ENCODE measurements around the gene PAWR.
"Not testable (repeated sequence)": the region's sequence is repeated elsewhere in the genome, so short reads cannot be mapped to it uniquely, and the experiment has no call there.

Gene PAWR

DNA sequence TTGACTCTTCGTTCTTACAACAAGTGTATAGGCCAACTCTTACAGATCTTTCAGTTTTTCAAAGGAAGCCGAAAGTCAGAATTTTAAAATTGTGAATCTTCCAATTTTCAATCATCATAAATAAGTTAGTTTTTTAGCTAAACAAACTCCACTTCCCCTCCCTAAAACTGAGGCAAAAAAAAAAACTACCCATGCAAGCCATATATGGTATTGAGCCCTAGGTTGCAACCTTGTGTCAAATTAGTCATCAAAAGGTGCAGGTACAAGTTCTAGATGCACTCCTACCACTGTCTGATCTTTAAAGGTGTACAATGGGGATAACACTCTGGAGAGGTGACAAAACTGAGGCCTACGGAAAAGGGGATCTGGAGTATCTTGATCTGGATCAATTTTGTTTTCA lies 97.9 kb downstream of the PAWR start:
- DNase-seq (ENCODE audit: low read depth in 2 of 2), result no peak

- DNase-seq (ENCODE audit: low read depth in 2 of 2), result no peak
These were observed 98.8 kb downstream of the PAWR start for GRCh38 chr12:79591988-79592387.

DNA sequence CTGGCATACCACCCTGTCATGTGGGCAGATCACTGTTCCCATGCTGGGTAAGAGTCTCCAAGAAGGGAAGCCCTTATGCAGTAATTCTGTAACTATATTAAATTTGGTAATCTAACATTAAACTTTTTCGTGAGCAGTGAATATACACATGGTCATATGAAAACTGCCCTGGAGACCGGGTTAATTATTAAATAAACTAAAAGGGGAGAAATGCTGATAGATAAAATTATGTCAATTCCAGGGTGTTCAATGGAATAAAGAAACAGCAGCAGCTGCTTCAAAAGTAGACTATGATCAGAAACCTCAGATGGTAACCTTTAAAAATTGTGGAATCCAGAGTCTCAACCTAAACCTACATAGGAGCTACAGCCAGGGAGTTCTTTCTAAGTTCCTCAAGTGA lies 100.0 kb downstream of the PAWR start:
- DNase-seq (ENCODE audit: low read depth in 2 of 2), result no peak

- DNase-seq (ENCODE audit: low read depth in 2 of 2), result no peak
These were observed 103.4 kb downstream of the PAWR start for GRCh38 chr12:79587368-79587767.

DNA sequence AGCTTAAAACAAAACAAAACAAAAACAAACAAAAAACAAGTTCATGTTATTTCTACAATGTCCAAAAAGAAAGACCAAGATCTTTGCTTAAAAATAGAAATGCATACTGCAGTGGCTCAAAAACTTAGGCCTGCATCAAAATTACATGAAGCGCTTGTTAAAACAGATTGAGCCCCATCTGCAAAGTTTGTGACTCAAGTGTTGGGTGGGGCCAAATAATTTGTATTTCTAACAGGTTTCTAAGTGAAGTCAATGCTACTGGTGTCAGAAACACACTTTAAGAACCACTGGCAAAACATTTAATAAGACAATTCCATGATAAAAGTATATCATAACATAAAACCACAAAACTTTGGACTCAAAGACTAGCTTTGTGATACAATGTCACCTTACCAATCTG lies 105.6 kb downstream of the PAWR start:
- no peak for DNase-seq (ENCODE audit: low read depth in 2 of 2)

DNA sequence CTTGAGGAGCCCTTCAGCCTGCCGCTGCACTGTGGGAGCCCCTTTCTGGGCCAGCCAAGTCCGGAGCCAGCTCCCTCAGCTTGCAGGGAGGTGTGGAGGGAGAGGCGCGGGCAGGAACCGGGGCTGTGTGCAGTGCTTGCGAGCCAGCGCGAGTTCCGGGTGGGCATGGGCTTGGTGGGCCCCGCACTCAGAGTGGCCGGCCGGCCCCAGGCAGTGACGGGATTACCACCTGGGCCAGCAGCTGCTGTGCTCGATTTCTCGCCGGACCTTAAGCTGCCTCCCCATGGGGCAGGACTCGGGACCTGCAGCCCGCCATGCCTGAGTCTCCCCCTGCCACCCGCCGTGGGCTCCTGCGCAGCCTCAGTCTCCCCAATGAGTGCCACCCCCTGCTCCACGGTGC lies 116.9 kb downstream of the PAWR start:
- DNase-seq (ENCODE audit: low read depth in 2 of 2), result no peak

DNA sequence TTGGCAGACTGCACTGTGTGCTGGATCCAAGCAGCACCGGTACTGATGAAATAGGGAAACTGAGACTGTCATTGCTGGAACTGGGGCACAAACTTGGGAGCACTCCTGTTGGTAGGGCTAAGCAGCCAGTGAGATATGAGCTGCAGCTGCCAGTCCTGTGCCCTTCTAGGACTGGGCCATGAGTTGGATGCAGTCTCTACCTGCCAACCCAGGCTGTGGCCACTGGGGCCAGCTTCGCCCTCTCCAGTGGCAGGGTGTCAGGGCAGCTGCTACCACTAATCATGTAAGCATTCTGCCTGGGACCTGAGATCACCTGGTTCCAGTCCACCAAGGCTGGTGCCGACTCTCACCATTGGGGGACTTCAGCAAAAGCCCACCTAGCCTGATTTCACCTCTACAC lies 121.1 kb downstream of the PAWR start:
- DNase-seq (ENCODE audit: low read depth in 2 of 2), result no peak

DNA sequence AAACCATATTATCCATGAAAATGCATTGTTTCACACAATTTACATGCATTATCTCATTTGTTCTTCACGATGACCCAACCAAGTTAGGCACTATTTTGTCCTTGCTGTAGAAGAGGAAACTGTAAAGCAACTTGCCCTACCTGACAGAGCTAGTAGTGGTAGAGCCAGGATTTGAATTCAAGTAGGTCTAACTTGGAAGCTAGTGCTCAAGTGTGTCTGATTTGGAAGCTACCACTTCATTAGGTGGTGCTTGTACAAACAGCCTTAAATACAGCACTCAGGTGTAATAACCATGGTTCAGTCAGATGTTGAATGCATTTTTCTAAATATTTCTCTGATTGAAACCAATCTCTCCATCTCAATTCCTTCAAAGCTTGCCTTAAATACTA lies 123.6 kb downstream of the PAWR start:
- no peak for DNase-seq (ENCODE audit: low read depth in 2 of 2)

- no peak for DNase-seq (ENCODE audit: low read depth in 2 of 2)
These were observed 124.2 kb downstream of the PAWR start for GRCh38 chr12:79566452-79567174.

DNA sequence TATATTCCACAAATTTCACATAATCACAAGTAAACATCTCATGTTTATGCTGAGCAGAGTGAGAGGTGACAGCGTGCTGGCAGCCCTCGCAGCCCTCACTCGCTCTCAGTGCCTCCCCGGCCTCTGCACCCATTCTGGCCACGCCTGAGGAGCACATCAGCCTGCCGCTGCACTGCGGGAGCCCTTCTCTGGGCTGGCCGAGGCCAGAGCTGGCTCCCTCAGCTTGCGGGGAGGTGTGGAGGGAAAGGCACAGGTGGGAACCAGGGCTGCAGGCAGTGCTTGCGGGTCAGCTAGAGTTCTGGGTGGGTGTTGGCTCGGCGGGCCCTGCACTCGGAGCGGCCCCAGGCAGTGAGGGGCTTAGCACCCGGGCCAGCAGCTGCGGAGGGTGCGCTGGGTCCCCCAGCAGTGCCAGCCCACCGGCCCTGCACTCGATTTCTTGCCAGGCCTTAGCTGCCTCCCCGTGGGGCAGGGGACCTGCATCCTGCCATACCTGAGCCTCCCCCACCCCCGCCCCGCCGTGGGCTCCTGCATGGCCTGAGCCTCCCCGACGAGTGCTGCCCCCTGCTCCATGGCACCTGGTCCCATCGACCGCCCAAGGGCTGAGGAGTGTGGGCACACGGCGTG lies 125.9 kb downstream of the PAWR start:
- DNase-seq (ENCODE audit: low read depth in 2 of 2), result not testable (repeated sequence)

DNA sequence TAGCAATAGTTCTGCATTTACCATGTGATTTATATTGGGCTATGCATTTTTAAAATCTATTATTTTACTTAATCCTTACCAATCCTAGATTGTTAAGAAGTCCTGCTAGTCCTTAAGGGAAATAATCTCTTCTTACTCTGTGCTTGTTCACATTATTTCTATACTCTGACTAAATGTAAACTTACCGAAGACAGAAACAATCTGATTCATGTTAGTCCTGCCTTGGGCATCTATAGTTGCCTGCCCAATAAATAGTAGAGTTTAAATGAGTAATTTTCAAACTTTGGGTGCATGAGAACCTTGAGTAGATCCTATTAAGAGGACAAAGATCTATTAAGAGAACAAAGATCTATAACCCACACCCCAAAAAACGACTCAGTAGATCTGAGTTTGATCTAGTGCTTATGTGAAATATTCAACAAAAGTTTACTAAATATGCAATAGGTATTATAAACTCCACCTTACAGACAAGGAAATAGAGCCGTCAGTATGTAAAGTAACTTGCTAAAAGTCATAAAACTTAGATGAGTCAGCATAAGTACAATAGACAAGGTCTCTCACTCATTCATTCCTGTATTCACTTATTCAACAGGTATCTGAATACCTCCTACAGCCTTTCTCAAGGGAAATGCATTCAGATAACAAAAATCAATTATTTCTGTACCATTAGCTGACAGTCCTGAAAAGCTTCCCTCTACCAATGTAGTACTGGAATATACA lies 127.6 kb downstream of the PAWR start:
- no peak for DNase-seq (ENCODE audit: low read depth in 2 of 2)

- no peak for DNase-seq (ENCODE audit: low read depth in 2 of 2)
These were observed 129.2 kb downstream of the PAWR start for GRCh38 chr12:79561401-79562132.

- DNase-seq (ENCODE audit: low read depth in 2 of 2), result no peak
These were observed 130.4 kb downstream of the PAWR start for GRCh38 chr12:79560225-79560889.

- no peak for DNase-seq (ENCODE audit: low read depth in 2 of 2)
These were observed 131.2 kb downstream of the PAWR start for GRCh38 chr12:79559591-79559990.

DNA sequence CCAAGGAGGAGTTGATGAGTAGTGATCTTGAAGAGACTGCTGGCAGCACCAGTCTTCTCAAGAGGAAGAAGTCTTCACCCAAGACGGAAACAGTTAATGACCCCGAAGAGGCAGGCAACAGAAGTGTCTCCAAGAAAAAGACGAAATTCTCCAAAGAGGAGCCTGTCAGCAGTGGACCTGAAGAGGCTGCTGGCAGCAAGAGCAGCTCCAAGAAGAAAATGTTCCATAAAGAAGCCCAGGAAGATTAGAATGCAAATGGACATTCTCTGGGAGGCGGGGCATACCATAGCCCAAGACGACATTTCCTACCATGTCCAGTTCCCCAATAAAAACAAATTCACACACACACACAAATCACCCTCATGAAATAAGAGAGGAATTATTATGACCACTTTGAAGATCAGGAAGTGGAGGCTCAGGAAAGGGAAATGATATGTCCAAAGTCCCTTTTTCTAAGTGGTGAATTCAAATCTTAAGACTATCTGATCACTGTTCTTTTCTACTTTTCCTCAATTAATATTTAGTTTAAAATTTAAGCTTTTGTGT lies 131.8 kb downstream of the PAWR start:
- no peak for DNase-seq (ENCODE audit: low read depth in 2 of 2)

DNA sequence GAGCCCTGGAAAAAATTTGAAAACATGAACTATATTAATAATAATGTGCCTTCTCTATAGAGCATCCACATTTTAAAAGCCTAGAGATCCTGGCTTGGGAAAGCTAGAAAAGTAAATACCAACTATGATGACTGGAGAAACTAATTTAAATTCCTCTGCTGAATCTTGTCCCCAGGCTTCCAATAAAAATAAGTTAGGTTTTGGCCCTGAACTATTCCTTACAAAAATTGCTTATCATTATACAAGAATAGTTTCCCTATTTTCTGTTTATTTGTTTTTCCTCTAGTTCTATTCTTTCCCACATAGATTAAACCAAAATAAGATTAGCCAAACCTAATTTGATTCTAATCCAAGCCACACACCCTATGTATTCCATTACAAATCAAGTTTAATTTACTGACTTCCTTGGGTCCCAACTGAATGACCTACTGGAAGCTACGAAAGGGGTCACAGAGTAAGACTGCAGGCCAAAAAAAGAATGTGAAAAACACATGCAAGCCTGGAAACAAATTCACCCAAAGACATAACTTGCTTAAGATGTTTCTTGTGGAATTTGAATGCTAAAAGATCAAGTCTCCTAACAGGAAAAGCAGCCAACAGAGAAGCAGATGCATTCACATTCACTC lies 133.0 kb downstream of the PAWR start:
- DNase-seq (ENCODE audit: low read depth in 2 of 2), result no peak

DNA sequence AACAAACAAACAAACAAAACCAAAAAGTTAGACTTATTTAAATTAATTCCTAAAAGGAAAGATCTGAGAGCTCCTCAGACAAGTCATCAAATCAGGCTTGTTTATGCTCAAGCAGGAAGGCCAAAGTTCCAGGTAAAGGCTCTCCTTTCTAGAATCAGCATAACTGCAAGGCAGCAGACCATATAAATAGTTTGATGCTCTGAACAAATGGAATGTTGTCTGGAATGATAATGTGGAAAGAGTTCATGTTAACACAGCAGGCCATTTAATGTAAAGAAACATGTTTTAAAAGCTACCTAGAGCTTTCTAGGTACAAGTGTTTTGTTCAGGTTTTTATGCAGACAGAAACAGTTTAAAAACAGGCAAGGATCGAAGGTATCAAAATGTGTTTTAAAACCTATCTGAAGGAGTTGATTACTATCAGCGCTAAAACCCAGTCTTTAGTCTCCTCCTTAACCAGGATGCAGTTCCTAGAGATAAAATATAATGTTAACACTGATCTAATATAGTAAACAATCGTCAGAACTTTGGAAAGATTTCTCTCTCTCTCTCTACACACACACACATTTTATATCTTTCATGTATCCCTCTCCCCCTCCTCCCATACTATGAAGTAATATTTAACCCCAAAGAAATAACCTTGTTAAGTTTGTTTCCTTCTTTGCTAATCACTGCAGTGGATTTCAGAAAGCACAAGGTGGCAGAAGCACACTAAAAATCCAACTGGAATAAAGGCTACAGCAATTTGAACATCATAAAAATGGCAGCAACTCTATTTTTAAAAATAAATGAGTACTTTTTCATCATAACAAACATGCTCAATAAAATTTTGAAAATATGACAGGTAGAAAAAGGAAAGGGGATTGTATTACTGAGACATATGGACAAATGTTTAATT lies 135.5 kb downstream of the PAWR start:
- DNase-seq (ENCODE audit: low read depth in 2 of 2), result no peak

DNA sequence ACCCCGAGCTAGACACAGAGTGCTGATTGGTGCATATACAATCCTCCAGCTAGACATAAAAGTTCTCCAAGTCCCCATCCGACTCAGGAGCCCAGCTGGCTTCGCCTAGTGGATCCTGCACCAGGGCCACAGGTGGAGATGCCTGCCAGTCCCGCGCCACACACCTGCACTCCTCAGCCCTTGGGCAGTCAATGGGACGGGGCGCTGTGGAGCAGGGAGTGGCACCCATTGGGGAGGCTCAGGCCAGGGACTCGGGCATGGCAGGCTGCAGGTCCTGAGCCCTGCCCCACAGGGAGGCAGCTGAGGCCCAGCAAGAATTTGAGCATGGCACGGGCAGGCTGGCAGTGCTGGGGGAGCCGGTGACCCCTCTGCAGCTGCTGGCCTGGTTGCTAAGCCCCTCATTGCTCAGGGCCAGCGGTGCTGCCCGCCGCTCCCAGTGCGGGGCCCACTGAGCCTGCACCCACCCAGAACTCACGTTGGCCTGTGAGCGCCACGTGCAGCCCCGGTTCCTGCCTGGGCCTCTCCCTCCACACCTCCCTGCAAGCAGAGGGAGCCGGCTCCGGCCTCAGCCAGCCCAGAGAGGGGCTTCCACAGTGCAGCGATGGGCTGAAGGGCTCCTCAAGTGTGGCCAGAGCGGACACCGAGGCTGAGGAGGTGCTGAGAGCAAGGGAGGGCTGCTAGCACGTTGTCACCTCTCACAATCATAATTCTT lies 136.7 kb downstream of the PAWR start:
- no peak for DNase-seq (ENCODE audit: low read depth in 2 of 2)

GRCh38 chr12:79552192-79552591 lies 138.6 kb downstream of the PAWR start:
- DNase-seq (ENCODE audit: low read depth in 2 of 2), result no peak
